ENCODE measurements around the gene ELP4. TPM values are rescaled to one million over a fixed set of nuclear protein-coding genes. Genes with fewer than 3 reads are reported as not detected.

The ELP4 gene
- total RNA-seq, 2 experiments from 2014 or later, result 20.8 to 23.8 TPM

DNA sequence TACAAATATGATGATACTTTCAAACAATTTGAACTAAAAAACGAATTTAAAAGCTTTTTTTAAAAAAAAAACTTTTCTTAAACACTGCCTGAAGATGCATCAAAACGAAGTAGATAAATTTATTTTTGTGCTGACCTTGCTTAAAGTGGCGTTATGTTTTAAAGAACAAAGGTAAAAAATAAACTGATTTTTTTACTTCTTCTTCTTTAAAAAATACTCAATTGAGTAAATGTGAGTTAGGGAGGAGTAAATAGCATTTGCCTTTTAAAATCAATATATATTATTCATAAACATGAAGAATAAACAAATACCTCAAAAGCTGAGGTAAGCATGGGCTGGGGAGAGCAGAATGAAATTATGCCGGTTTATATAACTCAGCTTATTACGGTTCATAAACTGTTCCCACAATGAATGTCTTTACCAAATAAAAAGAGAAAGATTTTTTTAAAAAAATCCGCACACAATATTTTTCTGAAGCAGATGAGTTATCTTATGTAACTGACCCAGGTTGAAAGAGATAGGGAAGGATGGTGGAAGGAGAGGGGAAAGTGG is 292.5 kb downstream of the ELP4 start:
- Mint-ChIP-seq H3K36me3 (ENCODE audit: low read depth) (peaks cover 7% of the 10 kb centered on the region), H3K27me3 (ENCODE audit: low read depth) (peaks cover 83% of the 10 kb centered on the region), H3K4me1 (ENCODE audit: low read depth) (peaks cover 51% of the 10 kb centered on the region), H3K9me3 (peaks cover 2% of the 10 kb centered on the region), H3K27ac (no peak overlapping the region), H3K4me3 (no peak overlapping the region)
- DNase-seq, result no peak
- CTCF ChIA-PET, result no interaction called here
- intact Hi-C loops (cut with micrococcal nuclease), result loop anchor here (2.0 kb wide), 1 partner anchor 15 kb away; no protein-coding TSS in a partner anchor

DNA sequence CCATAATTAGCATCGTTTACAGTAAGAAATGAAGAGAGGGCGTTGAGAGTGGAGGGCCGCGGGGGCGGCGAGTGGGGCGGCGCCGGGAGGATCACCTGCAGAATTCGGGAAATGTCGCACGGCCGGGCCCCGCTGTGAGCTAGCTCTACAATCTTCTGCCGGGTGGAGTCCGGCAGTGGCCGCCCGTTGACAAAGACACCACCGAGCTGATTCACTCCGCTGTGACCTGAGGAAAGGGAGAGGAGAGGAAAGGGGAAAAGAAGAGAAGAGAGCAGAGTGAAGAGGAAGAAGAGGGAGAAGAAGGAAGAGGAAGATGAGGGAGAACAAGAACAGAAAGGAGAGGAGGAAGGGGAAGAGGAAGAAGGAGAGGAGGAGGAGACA is 293.0 kb downstream of the ELP4 start:
- intact Hi-C loops (cut with micrococcal nuclease), result loop anchor here (2.0 kb wide), 1 partner anchor 14 kb away; no protein-coding TSS in a partner anchor
- DNase-seq, result no peak
- Mint-ChIP-seq H3K27me3 (ENCODE audit: low read depth) (peaks cover 84% of the 10 kb centered on the region), H3K36me3 (ENCODE audit: low read depth) (peaks cover 7% of the 10 kb centered on the region), H3K4me1 (ENCODE audit: low read depth) (peaks cover 49% of the 10 kb centered on the region), H3K4me3 (no peak overlapping the region), H3K9me3 (peaks cover 2% of the 10 kb centered on the region), H3K27ac (no peak overlapping the region)
- CTCF ChIA-PET, result no interaction called here

DNA sequence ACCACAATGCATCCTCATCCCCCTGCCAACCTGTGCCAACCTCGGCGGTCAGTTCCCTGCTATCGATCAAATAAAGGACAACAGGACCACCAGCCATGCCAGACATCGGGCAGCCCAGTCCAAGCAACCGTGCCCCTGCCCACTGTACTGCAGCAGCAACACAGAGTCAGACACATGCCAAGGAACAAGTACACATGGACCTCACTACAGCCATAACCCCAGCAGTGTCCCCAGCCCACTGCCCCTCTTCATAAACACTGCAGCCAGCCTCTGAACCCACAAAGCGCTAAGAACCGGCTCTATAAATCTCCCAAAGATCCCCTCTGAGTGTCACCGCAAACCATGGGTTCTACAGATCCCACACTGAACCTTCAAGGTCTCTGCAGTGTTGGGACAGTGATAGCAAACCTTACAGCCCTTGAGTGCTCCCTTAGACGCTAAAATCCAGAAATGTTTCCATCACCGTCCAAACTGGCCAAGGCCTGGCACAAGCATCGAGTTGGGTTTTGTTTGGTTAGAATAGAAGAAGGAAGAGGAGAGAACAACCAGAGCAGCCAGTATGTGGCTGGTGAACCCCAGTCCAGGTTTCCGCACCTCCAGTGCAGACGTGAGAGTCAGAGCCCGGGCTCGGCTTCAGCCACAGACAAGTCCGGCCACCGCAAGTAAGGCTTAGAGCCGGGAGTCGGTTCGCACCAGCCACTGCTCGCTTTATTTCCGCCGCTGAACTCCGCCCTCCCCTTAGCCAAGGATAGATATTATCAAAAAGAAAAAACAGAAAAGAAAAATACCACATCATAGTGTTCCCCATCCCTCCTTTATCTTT is 293.6 kb downstream of the ELP4 start:
- peak overlapping the region; percentile 32 for H3K27ac Mint-ChIP-seq
- H3K36me3 Mint-ChIP-seq (ENCODE audit: low read depth), result peaks cover 7% of the 10 kb centered on the region
- peaks cover 45% of the 10 kb centered on the region for H3K4me1 Mint-ChIP-seq (ENCODE audit: low read depth)
- CTCF ChIA-PET, result no interaction called here
- no peak overlapping the region for H3K4me3 Mint-ChIP-seq
- H3K27me3 Mint-ChIP-seq (ENCODE audit: low read depth), result peaks cover 84% of the 10 kb centered on the region
- intact Hi-C loops (cut with micrococcal nuclease), result loop anchor here (2.0 kb wide), 1 partner anchor 14 kb away; no protein-coding TSS in a partner anchor
- DNase-seq, result peak; percentile 13
- peaks cover 2% of the 10 kb centered on the region for H3K9me3 Mint-ChIP-seq

DNA sequence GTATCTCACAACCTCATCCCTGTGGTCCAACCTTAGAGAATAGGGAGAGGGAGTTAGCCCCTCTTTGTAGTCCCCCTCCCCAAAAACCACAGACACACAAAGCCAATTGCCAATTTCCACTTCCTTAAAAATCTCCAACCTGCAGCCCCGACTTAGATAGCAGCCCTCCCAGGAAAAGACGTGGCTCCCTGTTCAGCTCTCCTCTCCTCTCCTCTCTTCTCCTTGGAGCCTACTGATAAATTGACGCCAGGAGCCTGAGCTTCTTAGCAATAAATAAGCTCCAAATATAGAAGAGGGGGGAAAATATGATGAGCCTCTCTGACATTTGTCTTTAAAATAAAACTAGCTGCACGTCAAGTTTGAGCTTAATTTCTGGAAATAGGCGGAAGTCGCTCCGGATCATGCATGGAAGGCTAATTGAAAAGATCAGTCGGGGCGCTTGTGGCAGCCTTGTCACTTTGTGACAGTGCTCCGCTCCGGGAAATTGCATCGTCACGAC is 294.3 kb downstream of the ELP4 start:
- intact Hi-C loops (cut with micrococcal nuclease), result loop anchor here (1.0 to 2.0 kb wide), 2 partner anchors 8 to 13 kb away; no protein-coding TSS in a partner anchor
- Mint-ChIP-seq H3K27ac (no peak overlapping the region), H3K36me3 (ENCODE audit: low read depth) (peaks cover 7% of the 10 kb centered on the region), H3K4me1 (ENCODE audit: low read depth) (peaks cover 43% of the 10 kb centered on the region), H3K27me3 (ENCODE audit: low read depth) (peaks cover 86% of the 10 kb centered on the region), H3K9me3 (peaks cover 2% of the 10 kb centered on the region), H3K4me3 (peak overlapping the region; percentile 63)
- DNase-seq, result peak; percentile 30
- CTCF ChIA-PET, result interaction anchor here (0.8 kb wide), 1 partner anchor 13 kb away, joined by 3 read pairs; no protein-coding TSS in a partner anchor

DNA sequence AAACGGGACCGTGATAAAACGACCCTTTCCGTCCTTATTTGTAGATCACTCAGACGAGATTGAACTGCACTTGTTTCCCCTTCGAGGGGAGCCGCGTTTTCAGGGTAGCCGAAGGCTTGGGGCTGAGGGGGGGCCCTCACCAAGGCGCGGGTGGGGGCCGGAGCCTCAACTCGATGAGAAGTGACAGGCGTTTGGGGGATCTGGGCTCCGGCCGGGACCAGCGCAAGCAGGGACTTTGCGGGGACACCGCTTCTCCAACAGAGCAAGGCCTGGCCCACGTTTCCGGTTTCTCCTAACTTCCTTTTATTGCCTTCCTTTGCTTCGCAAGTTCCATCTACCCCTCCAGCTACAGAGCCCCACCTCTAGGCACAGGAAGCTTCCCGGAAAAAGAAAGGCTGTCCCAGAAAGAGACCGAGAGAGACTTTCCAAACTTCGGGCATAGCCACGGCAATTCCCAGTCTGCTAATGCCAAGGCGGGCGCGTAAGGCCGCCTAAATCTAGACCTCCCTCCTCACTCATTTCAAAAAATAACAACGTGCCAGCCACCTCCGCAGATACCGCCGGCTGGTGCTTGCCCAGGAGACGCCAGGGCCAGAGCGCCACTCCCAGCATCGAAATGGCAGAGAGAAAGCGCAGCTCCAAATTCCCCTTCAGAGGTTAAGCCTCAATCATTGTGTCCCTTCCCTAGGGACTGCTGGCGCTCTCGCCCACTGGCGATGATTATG is 294.9 kb downstream of the ELP4 start:
- Mint-ChIP-seq H3K4me3 (peak overlapping the region; percentile 63), H3K9me3 (peaks cover 2% of the 10 kb centered on the region), H3K4me1 (ENCODE audit: low read depth) (peaks cover 45% of the 10 kb centered on the region), H3K27ac (no peak overlapping the region), H3K36me3 (ENCODE audit: low read depth) (peaks cover 7% of the 10 kb centered on the region), H3K27me3 (ENCODE audit: low read depth) (peaks cover 87% of the 10 kb centered on the region)
- intact Hi-C loops (cut with micrococcal nuclease), result loop anchor here (1.0 kb wide), 1 partner anchor 8 kb away; no protein-coding TSS in a partner anchor
- DNase-seq, result peak; percentile 17
- CTCF ChIA-PET, result interaction anchor here (0.8 kb wide), 1 partner anchor 12 kb away, joined by 3 read pairs; no protein-coding TSS in a partner anchor

DNA sequence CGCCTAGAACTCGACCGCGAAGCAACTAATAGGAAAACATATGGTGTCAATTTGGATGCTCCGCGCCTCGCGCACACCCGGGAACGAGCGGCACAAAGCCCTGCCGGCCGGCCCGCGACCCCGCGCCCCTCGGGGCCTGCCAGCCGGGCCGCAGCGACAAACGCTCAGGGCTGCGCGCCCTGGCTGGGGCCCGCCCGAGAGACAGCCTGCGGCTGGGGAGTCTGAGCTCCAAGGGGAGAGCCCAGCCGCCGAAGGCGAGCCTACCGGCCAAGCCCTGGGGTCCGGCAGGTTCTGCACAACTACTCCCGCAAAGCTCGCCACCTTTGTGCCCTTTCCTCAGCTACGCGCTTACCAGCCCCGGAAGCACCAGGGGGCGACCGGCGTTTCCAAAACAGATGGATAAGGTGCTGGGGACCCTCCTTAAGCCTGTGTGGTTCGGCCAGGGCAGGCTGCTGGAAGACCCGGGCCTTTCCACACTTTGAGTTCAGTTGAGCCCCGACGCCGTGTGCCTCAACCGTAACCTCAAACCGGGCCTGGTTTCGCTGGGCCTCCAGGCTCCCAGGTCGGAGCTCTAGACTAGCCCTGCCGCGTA is 295.6 kb downstream of the ELP4 start:
- CTCF ChIA-PET, result no interaction called here
- intact Hi-C loops (cut with micrococcal nuclease), result no loop called here
- peaks cover 45% of the 10 kb centered on the region for H3K4me1 Mint-ChIP-seq (ENCODE audit: low read depth)
- DNase-seq, result peak; percentile 11
- no peak overlapping the region for H3K27ac Mint-ChIP-seq
- peaks cover 7% of the 10 kb centered on the region for H3K36me3 Mint-ChIP-seq (ENCODE audit: low read depth)
- H3K27me3 Mint-ChIP-seq (ENCODE audit: low read depth), result peaks cover 87% of the 10 kb centered on the region
- peak overlapping the region; percentile 63 for H3K4me3 Mint-ChIP-seq
- peaks cover 2% of the 10 kb centered on the region for H3K9me3 Mint-ChIP-seq

DNA sequence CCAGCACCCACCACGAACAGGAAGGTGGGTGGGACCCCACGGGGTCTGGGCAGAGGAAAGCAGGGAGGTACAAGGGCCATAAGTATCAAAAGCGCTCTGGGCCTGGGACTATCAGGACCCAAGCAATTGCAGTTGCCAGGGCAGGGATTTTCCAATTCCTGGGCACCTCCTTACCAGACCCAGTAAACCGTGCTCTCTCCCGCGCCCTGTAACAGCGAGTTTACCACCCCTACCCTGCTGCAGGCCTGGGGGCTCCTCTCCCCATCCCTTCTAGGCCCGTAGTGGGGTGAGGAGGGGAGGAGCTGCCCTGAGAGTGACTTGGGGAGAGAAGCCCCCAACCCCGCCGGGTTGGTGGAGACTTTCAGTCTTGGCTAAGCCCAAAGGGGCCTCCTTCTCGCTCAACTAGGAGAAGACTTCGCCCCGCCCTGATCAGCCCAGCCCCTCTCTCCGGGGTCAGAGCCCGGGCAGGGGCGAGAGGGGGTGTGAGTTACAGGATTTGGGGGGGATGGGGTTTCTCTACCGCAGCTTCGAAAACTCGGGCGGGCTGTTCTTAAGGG is 296.1 kb downstream of the ELP4 start:
- no peak for DNase-seq
- H3K36me3 Mint-ChIP-seq (ENCODE audit: low read depth), result peaks cover 6% of the 10 kb centered on the region
- no peak overlapping the region for H3K4me3 Mint-ChIP-seq
- CTCF ChIA-PET, result no interaction called here
- H3K27ac Mint-ChIP-seq, result no peak overlapping the region
- peaks cover 41% of the 10 kb centered on the region for H3K4me1 Mint-ChIP-seq (ENCODE audit: low read depth)
- intact Hi-C loops (cut with micrococcal nuclease), result no loop called here
- H3K27me3 Mint-ChIP-seq (ENCODE audit: low read depth), result peaks cover 84% of the 10 kb centered on the region
- H3K9me3 Mint-ChIP-seq, result peaks cover 2% of the 10 kb centered on the region

DNA sequence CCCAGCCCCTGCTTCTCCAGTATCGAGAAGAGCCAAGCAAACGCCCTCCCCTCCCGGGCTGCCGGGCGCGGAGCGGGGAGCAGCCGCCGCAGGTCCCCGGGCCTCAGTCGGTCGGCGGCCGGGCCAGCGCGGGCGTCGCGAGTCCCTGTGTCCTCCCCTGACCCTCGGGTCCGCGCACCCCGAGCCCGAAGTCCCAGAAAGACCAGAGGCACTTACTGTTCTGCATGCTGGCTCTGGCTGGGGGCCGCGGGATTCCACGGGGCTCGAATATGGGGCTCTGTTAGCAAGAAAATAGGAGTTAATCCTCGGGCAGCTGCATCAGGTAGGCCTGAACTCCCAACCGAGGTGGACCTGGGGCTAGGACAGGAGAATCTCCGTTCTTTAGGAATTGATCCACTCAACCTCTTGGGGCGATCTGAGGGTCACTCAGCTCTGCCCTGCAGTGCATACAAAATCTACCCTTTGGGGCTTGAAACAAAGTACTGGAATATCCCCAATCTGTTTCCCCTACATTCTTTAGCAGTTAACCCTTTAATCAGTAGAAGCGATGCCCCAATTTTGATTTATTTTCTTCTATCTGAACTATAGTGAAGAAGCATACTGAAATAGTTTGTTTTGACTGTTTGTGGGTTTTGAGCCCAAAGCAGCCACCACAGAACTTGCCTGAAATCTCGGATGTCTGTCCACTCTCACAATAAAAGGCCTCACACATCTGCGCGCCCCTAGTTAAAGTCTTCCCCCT is 296.8 kb downstream of the ELP4 start:
- H3K27me3 Mint-ChIP-seq (ENCODE audit: low read depth), result peaks cover 84% of the 10 kb centered on the region
- no peak for DNase-seq
- H3K4me3 Mint-ChIP-seq, result no peak overlapping the region
- CTCF ChIA-PET, result no interaction called here
- no peak overlapping the region for H3K27ac Mint-ChIP-seq
- peaks cover 6% of the 10 kb centered on the region for H3K36me3 Mint-ChIP-seq (ENCODE audit: low read depth)
- intact Hi-C loops (cut with micrococcal nuclease), result no loop called here
- peaks cover 45% of the 10 kb centered on the region for H3K4me1 Mint-ChIP-seq (ENCODE audit: low read depth)
- H3K9me3 Mint-ChIP-seq, result peaks cover 2% of the 10 kb centered on the region

DNA sequence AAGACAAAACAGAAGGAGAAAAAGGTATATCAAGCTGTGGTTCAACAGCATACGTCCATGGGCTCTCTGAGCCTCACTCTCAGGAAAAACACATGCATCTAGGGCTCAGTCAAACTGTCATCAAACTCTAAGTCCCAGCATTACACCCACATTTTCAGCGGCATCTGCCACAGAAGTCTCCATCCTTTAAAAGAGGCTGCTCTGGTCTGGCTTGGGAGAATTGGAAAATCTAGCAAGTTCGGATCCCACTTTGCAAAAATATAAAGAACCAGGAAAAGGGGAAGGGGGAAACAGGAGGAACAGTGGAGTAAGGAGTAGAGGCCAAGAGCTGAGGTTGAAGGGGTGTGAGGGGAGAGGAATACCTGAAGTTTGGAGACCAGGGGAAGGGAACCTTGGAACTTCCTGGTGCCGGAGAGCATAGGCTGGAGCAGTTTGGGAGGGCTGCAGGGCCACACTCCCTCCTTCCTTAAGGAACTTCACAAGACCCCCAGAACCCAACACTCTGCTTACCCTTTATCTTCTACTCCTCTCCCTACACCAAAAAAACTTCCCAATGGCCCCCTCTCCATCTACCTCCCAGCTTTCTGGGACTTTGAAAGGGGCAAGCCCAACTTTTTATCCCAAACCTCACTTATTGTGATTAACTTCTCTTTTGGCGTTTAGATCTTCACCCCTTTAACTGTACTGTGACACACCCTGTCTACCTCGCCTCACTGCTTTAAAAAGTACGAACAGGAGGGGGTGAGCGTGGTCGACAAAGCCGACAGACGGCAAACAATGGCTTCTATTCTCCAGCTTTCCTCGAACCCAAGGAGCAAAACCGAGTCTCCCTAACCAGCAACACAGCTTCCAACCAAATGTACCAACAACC is 297.6 kb downstream of the ELP4 start:
- H3K27me3 Mint-ChIP-seq (ENCODE audit: low read depth), result peaks cover 84% of the 10 kb centered on the region
- DNase-seq, result no peak
- no peak overlapping the region for H3K27ac Mint-ChIP-seq
- peaks cover 49% of the 10 kb centered on the region for H3K4me1 Mint-ChIP-seq (ENCODE audit: low read depth)
- H3K9me3 Mint-ChIP-seq, result peaks cover 2% of the 10 kb centered on the region
- no peak overlapping the region for H3K4me3 Mint-ChIP-seq
- H3K36me3 Mint-ChIP-seq (ENCODE audit: low read depth), result peaks cover 6% of the 10 kb centered on the region
- CTCF ChIA-PET, result no interaction called here
- intact Hi-C loops (cut with micrococcal nuclease), result no loop called here

DNA sequence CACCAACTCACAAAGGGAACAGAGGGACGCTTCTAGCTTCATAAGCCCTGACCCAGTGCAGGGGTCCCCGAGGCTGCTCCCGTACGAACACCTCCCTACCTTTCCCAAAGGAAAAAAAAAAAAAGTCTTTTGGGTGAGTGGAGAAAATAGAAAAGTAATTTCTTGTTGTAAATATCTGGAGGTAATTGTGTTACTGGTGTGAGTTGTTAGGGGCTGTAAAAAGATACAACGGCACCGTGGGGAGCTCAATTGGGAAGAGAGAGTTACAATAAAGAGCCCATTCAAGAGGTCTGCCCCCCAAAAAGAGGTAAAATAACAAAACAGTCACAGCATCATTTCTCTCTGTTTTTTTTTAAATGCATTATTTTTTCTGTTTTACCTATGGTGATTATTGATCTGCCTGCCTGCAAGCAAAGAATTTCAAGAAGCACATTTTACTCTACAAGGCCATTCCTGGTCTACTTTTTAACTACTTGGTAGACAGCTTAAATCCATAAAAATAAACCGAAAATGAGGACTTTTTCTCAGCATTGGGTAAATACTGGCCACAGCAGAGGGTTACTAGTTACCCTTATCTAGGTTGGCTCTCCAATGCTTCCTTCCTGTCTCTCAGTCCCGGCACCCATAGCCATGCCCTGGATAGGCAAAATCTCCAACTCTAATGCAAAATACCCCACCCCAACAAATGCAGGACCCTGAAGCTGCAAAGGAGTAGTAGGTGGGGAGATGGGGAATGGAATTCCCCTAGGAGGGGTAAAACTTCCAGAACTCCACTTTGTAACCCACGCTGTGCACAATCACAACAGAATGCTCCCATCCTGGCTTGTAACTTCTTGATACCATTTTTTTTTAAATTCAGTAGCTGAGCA is 298.5 kb downstream of the ELP4 start:
- no peaks in the 10 kb centered on the region for H3K9me3 Mint-ChIP-seq
- no peak overlapping the region for H3K27ac Mint-ChIP-seq
- H3K4me3 Mint-ChIP-seq, result no peak overlapping the region
- DNase-seq, result no peak
- peaks cover 82% of the 10 kb centered on the region for H3K27me3 Mint-ChIP-seq (ENCODE audit: low read depth)
- intact Hi-C loops (cut with micrococcal nuclease), result loop anchor here (1.0 kb wide), 1 partner anchor 8 kb away; no protein-coding TSS in a partner anchor
- CTCF ChIA-PET, result no interaction called here
- peaks cover 3% of the 10 kb centered on the region for H3K36me3 Mint-ChIP-seq (ENCODE audit: low read depth)
- peaks cover 49% of the 10 kb centered on the region for H3K4me1 Mint-ChIP-seq (ENCODE audit: low read depth)

Data from activated naive CD4-positive, alpha-beta T cell treated with anti-CD3 and anti-CD28 coated beads for 36 hours (primary cell).